HG02763 (cell line): Measurements from ENCODE around the gene CELF2.
A peak's percentile ranks its signal among the peaks of the same experiment; 100 is the strongest.

Source experiments
- ATAC-seq: cut with Tn5 transposase; IDR thresholded peaks from one replicate; pipeline ENCODE4 v1.9.1; 2021; ENCODE audit warnings: mild to moderate bottlenecking, moderate library complexity; ENCODE audit not compliant: unreplicated experiment

Gene CELF2

GRCh38 chr10:11262494-11263345, 245.0 kb downstream of the CELF2 start:
- no peak for ATAC-seq

DNA sequence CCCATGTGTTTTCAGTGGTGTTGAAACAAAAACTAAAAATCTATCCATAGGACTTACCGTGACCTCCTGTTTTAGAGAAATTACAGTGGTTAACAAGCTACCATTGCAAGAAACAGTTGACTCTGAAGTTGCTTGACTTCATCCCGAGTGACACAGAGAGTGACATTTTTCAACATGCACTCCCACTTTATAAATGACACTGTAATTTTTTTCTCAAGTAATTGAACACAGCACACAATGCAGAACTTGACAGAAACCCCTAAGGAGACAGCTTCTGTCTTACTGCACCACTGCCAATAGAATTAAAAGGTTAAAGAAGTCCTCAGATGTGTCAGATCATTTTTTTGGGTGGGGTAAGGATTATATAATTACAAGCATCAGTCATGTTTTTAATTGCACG, 246.1 kb downstream of the CELF2 start:
- no peak for ATAC-seq

DNA sequence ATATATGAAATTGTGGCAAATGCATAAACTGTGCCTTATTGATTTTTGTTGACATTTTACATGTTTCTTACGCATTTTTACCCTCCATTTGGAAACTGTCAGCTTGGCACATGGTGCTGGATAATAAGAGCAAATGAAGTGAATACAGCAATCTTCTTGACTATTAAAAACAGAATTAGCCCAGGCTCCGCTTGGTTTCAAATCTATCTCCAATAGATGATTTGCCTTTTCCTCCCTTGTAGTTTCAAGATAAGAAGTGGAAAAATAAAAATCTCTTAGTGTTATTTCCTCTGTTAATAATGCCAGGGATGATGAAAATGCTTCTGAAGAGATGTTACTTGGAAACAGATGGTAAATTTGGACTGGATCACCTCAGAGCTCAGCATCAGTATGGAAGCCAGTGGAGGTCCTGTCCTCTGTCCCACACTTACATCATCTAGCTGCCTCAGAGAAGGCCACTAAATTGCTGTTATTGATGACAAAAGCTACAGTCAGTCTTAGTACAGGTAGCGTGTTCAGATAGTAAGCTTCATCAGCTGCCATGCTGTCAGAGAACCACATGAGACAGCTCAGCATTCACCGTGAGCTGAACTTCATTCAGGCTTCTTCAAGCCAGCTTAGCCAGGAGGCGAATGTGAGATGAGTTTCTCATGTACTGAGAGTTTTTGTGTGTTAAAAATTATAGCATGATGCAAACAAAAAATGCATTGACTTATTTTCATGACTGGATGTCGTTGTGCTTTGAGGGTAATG, 246.8 kb downstream of the CELF2 start:
- ATAC-seq = no peak

- no peak for ATAC-seq
Observed at GRCh38 chr10:11265484-11265883, 247.8 kb downstream of the CELF2 start.

GRCh38 chr10:11266426-11266825, 248.8 kb downstream of the CELF2 start:
- ATAC-seq = no peak

- peak; percentile 56 for ATAC-seq
Observed at GRCh38 chr10:11270135-11270857, 252.6 kb downstream of the CELF2 start.

GRCh38 chr10:11270858-11271179, 253.1 kb downstream of the CELF2 start:
- ATAC-seq = no peak

- peak; percentile 66 for ATAC-seq
Observed at GRCh38 chr10:11272915-11273389, 255.3 kb downstream of the CELF2 start.

DNA sequence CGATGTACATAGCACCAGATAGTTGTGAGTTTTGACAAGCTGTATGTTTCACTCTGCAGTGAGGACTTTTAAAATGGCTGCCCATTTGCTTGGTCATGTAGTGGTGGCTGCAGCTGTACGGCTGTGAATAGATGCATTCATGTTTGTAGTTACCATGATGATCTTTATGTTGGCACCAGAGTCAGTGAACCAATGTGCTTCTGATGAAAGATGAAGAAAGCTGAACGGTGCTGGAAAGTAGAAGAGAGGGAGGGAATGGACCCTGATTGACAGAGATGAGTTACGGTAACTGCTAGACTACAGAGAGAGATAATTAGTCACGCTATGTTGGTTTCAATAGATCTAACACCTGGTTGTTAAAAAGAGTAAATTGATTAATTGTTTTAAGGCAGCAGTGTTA, 256.8 kb downstream of the CELF2 start:
- no peak for ATAC-seq

DNA sequence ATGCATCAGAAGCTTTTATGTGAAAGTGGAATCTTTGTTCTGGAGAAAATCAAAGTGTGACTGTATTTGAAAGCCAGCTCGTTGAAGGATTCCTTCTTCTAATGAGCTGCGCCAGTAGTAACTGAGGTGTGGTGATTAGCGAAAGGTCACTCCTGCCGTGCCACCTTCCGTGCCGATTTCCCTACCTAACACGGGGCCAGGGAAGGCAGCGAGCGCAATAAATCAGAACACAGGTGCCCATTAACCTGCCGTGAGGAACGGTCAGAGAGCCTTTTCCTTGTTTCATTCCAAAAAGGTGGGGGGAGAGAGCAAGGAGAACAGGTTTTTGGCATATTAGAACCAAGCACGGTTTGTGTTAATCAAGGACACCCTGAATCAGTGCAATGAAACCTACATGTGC, 258.0 kb downstream of the CELF2 start:
- ATAC-seq = no peak

DNA sequence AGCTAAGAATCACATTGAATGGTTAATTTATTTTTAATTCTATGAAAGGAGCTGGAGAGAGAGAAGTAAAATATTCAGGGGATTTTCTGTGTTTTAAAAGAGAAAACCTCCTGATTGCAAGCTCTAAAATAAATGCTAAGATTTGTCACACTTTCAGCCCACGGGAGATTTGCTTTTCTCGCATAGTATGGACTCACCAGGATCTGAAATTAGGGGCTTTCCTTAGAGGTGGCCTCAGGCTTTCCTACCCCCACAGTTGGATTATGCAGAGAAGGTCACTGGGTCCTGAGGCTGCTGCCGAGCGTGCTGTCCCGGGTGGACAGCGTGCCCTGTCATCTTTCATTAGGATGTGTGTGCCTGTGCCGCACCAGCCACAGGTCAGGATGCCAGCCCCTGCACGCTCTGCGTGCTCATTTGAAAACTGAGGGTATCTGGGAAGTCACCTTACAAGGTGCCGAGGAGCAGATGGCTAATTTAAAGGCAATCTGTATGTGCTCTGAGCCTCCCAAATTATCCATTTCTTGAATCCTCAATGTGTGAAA, 258.8 kb downstream of the CELF2 start:
- ATAC-seq = no peak

DNA sequence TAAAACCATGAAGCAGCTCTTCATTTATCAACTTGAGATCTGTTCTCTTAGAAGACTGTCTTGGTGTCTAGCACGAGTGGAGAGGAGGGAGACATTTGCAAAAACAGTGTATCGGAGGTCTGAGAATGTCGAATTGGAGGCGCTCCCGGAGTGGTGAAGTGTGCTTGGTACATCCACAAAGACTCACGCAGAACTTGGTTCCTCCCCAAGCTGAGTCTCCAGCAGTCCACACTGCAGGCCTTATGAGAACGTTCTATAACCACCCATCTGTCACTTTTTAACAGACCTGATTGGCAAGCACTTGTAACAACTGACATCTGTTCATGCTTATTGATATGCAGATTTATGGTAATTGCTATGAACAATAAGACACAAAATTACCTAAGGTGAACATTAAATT, 261.6 kb downstream of the CELF2 start:
- no peak for ATAC-seq

GRCh38 chr10:11280187-11280932, 262.7 kb downstream of the CELF2 start:
- no peak for ATAC-seq

DNA sequence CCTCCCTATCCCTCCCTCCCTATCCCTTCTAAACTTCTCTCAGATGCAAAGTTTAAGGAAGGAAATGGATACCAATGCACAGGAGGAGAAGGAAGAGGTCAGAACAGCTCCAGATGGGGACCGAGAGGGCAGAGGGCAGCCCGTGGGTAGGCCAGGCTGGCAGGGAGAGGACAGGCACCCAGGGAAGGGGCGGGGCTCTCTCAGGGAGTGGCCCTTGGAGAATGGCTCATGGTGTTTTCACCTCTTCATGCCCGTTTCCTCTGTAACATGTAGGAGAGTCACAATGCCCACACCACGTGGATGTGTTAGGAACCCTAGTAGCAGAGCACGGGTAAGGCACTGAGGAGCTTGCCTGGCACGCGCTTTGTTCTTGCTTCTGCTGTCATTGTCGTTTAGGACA, 264.5 kb downstream of the CELF2 start:
- ATAC-seq = no peak

GRCh38 chr10:11282661-11283060, 265.0 kb downstream of the CELF2 start:
- no peak for ATAC-seq

- ATAC-seq = no peak
Observed at GRCh38 chr10:11284291-11285085, 266.8 kb downstream of the CELF2 start.

DNA sequence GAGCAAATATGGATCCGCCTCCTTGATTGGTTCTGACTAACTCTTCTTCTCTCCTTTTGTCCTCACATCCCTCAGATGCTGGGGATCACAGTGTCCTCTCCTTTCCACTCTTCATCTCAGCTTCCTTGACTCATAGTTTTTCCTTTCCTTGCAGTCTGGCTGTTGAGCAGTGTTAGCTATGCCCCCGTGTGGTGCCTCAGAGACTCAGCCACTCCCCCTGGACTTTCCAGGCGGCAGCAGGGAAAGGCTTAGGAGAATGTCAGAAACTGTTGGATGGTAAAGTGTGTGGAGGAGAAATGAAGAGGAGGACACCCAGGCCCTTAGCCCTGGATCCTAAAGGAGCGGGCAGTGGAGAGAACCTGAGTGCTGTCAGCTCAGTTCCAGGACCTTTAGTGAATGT, 267.5 kb downstream of the CELF2 start:
- no peak for ATAC-seq

- ATAC-seq = peak; percentile 94
Observed at GRCh38 chr10:11286261-11286852, 268.7 kb downstream of the CELF2 start.

- no peak for ATAC-seq
Observed at GRCh38 chr10:11288302-11288701, 270.6 kb downstream of the CELF2 start.
